ENCODE results near the gene TBC1D5.
A peak's percentile ranks its signal among the peaks of the same experiment; 100 is the strongest.

Gene TBC1D5

GRCh38 chr3:17607905-17608304, 134.5 kb downstream of the TBC1D5 start:
- no peaks in the 10 kb centered on the region for H3K9me3 ChIP-seq (ENCODE audit: control insufficient read depth, low read length)
- H3K27me3 ChIP-seq (ENCODE audit: control insufficient read depth in 1 of 2, insufficient read depth in 1 of 2, low read length in 2 of 2) = peaks cover 0 to 8% of the 10 kb centered on the region in 2 experiments
- H3K23ac ChIP-seq (ENCODE audit: low read length in 2 of 2) = no peak overlapping the region
- 100% methylated on average over 2 of the region's 8 CpGs for WGBS
- no peak overlapping the region for H4K8ac ChIP-seq (ENCODE audit: low read length)
- H3K9ac ChIP-seq (ENCODE audit: low read length) = no peak overlapping the region
- no peak overlapping the region for H2BK15ac ChIP-seq (ENCODE audit: low read depth, poor library complexity, severe bottlenecking)
- no peak overlapping the region for H2BK12ac ChIP-seq (ENCODE audit: low read length in 2 of 2)
- no peak overlapping the region for H3K18ac ChIP-seq (ENCODE audit: low read depth in 1 of 2, low read length in 2 of 2)
- no peak overlapping the region for H2BK5ac ChIP-seq (ENCODE audit: low read depth, low read length, poor library complexity, severe bottlenecking)
- no peak overlapping the region for H3K4me3 ChIP-seq (ENCODE audit: insufficient read depth in 1 of 2, low read depth in 1 of 2, low read length in 2 of 2)
- H3K79me1 ChIP-seq (replicated peaks; ENCODE audit: low read length, poor library complexity, severe bottlenecking) = peaks cover 10% of the 10 kb centered on the region
- no peak overlapping the region for H4K91ac ChIP-seq (ENCODE audit: low read length)
- H3K4ac ChIP-seq (ENCODE audit: low read depth in 1 of 2, low read length in 2 of 2) = no peak overlapping the region
- no peaks in the 10 kb centered on the region for H3K36me3 ChIP-seq (ENCODE audit: control insufficient read depth in 1 of 2, insufficient read depth in 2 of 2, low read depth in 1 of 2, low read length in 2 of 2)
- no peak for DNase-seq
- H2AK5ac ChIP-seq (ENCODE audit: low read length, severe bottlenecking) = no peak overlapping the region
- no peak overlapping the region for H3K4me2 ChIP-seq (ENCODE audit: low read length, poor library complexity, severe bottlenecking)
- H2AFZ ChIP-seq (ENCODE audit: low read depth, low read length) = no peak overlapping the region
- no peak overlapping the region for H2BK120ac ChIP-seq (ENCODE audit: low read depth, low read length)
- peaks cover 6% of the 10 kb centered on the region for H3K4me1 ChIP-seq (ENCODE audit: control insufficient read depth, insufficient read depth, low read depth, low read length)
- no peak overlapping the region for H3K27ac ChIP-seq (ENCODE audit: low read length, poor library complexity, severe bottlenecking)
- H3K14ac ChIP-seq (ENCODE audit: low read length in 2 of 2) = no peak overlapping the region

- Histone ChIP-seq H3K4me2 (ENCODE audit: low read length, poor library complexity, severe bottlenecking) (no peak overlapping the region), H3K9ac (ENCODE audit: low read length) (no peak overlapping the region), H3K18ac (ENCODE audit: low read depth in 1 of 2, low read length in 2 of 2) (no peak overlapping the region), H3K4me3 (ENCODE audit: insufficient read depth in 1 of 2, low read depth in 1 of 2, low read length in 2 of 2) (no peak overlapping the region), H2AK5ac (ENCODE audit: low read length, severe bottlenecking) (no peak overlapping the region), H2BK5ac (ENCODE audit: low read depth, low read length, poor library complexity, severe bottlenecking) (no peak overlapping the region), H3K14ac (ENCODE audit: low read length in 2 of 2) (no peak overlapping the region), H3K27ac (ENCODE audit: low read length, poor library complexity, severe bottlenecking) (no peak overlapping the region), H3K23ac (ENCODE audit: low read length in 2 of 2) (no peak overlapping the region), H3K4me1 (ENCODE audit: control insufficient read depth, insufficient read depth, low read depth, low read length) (peaks cover 6% of the 10 kb centered on the region), H2BK120ac (ENCODE audit: low read depth, low read length) (no peak overlapping the region), H4K91ac (ENCODE audit: low read length) (no peak overlapping the region), H2BK15ac (ENCODE audit: low read depth, poor library complexity, severe bottlenecking) (no peak overlapping the region), H3K4ac (ENCODE audit: low read depth in 1 of 2, low read length in 2 of 2) (no peak overlapping the region), H3K9me3 (ENCODE audit: control insufficient read depth, low read length) (no peaks in the 10 kb centered on the region), H2BK12ac (ENCODE audit: low read length in 2 of 2) (no peak overlapping the region), H3K27me3 (ENCODE audit: control insufficient read depth in 1 of 2, insufficient read depth in 1 of 2, low read length in 2 of 2) (peaks cover 0 to 8% of the 10 kb centered on the region in 2 experiments), H3K79me1 (replicated peaks; ENCODE audit: low read length, poor library complexity, severe bottlenecking) (peaks cover 12% of the 10 kb centered on the region), H3K36me3 (ENCODE audit: control insufficient read depth in 1 of 2, insufficient read depth in 2 of 2, low read depth in 1 of 2, low read length in 2 of 2) (no peaks in the 10 kb centered on the region), H2AFZ (ENCODE audit: low read depth, low read length) (no peak overlapping the region), H4K8ac (ENCODE audit: low read length) (no peak overlapping the region)
- WGBS = 92% methylated on average over 5 of the region's 5 CpGs
- DNase-seq = no peak
Measured at GRCh38 chr3:17605934-17606333, 136.5 kb downstream of the TBC1D5 start.

DNA sequence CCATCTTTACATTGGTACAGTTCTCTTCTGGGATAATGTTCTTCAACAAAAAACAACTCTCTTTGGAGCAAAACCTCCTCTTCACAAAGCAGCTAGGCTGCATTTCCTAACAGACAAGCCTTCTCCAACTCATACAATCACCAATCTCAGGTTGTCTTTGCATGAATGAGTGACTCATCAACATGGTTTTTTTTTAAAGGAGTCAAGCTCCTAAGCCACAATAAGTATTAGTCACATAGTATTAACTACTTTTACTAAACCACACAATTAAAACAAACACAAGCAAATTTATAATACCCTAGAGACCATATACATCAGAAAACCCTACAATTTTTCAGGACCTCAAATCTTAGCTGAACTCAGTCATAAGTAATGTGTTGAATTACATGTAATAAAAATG, 137.4 kb downstream of the TBC1D5 start:
- Histone ChIP-seq H4K91ac (ENCODE audit: low read length) (no peak overlapping the region), H3K27ac (ENCODE audit: low read length, poor library complexity, severe bottlenecking) (no peak overlapping the region), H3K14ac (ENCODE audit: low read length in 2 of 2) (no peak overlapping the region), H2AFZ (ENCODE audit: low read depth, low read length) (no peak overlapping the region), H2BK5ac (ENCODE audit: low read depth, low read length, poor library complexity, severe bottlenecking) (no peak overlapping the region), H2BK12ac (ENCODE audit: low read length in 2 of 2) (no peak overlapping the region), H3K27me3 (ENCODE audit: control insufficient read depth in 1 of 2, insufficient read depth in 1 of 2, low read length in 2 of 2) (peaks cover 0 to 8% of the 10 kb centered on the region in 2 experiments), H3K4ac (ENCODE audit: low read depth in 1 of 2, low read length in 2 of 2) (no peak overlapping the region), H3K4me1 (ENCODE audit: control insufficient read depth, insufficient read depth, low read depth, low read length) (peaks cover 6% of the 10 kb centered on the region), H4K8ac (ENCODE audit: low read length) (no peak overlapping the region), H3K9me3 (ENCODE audit: control insufficient read depth, low read length) (no peaks in the 10 kb centered on the region), H3K23ac (ENCODE audit: low read length in 2 of 2) (no peak overlapping the region), H3K79me1 (replicated peaks; ENCODE audit: low read length, poor library complexity, severe bottlenecking) (peaks cover 12% of the 10 kb centered on the region), H3K9ac (ENCODE audit: low read length) (no peak overlapping the region), H3K18ac (ENCODE audit: low read depth in 1 of 2, low read length in 2 of 2) (no peak overlapping the region), H3K36me3 (ENCODE audit: control insufficient read depth in 1 of 2, insufficient read depth in 2 of 2, low read depth in 1 of 2, low read length in 2 of 2) (peaks cover 0 to 2% of the 10 kb centered on the region in 2 experiments), H3K4me2 (ENCODE audit: low read length, poor library complexity, severe bottlenecking) (no peak overlapping the region), H2AK5ac (ENCODE audit: low read length, severe bottlenecking) (no peak overlapping the region), H2BK15ac (ENCODE audit: low read depth, poor library complexity, severe bottlenecking) (no peak overlapping the region), H3K4me3 (ENCODE audit: insufficient read depth in 1 of 2, low read depth in 1 of 2, low read length in 2 of 2) (no peak overlapping the region), H2BK120ac (ENCODE audit: low read depth, low read length) (no peak overlapping the region)
- peak; percentile 80 for DNase-seq

DNA sequence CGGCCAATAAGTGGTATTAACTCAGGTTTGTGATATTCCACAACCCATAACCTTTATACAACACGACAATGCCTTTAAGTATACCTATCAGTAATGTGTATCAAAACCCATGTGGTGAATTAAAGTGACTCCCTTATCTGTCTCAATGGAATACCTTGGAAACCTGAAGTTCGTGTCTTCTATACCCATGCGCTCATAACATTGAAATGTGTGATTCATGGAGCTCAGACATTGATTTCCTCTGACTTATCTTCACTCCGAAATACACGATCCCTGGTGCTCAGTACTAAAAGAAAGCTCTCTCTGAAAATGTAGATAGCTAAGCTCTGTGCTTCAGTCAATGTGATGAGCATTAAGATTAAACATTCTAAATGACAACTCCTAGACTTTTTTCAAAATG, 140.3 kb downstream of the TBC1D5 start:
- Histone ChIP-seq H2BK15ac (ENCODE audit: low read depth, poor library complexity, severe bottlenecking) (no peak overlapping the region), H2BK5ac (ENCODE audit: low read depth, low read length, poor library complexity, severe bottlenecking) (no peak overlapping the region), H2AFZ (ENCODE audit: low read depth, low read length) (no peak overlapping the region), H3K27me3 (ENCODE audit: control insufficient read depth in 1 of 2, insufficient read depth in 1 of 2, low read length in 2 of 2) (no peaks in the 10 kb centered on the region), H4K8ac (ENCODE audit: low read length) (no peak overlapping the region), H3K4ac (ENCODE audit: low read depth in 1 of 2, low read length in 2 of 2) (no peak overlapping the region), H3K27ac (ENCODE audit: low read length, poor library complexity, severe bottlenecking) (no peak overlapping the region), H3K9me3 (ENCODE audit: control insufficient read depth, low read length) (peaks cover 8% of the 10 kb centered on the region), H3K9ac (ENCODE audit: low read length) (no peak overlapping the region), H3K4me1 (ENCODE audit: control insufficient read depth, insufficient read depth, low read depth, low read length) (peaks cover 6% of the 10 kb centered on the region), H4K91ac (ENCODE audit: low read length) (no peak overlapping the region), H2BK120ac (ENCODE audit: low read depth, low read length) (no peak overlapping the region), H2BK12ac (ENCODE audit: low read length in 2 of 2) (no peak overlapping the region), H3K14ac (ENCODE audit: low read length in 2 of 2) (no peak overlapping the region), H3K36me3 (ENCODE audit: control insufficient read depth in 1 of 2, insufficient read depth in 2 of 2, low read depth in 1 of 2, low read length in 2 of 2) (peaks cover 0 to 3% of the 10 kb centered on the region in 2 experiments), H3K4me2 (ENCODE audit: low read length, poor library complexity, severe bottlenecking) (no peak overlapping the region), H3K23ac (ENCODE audit: low read length in 2 of 2) (no peak overlapping the region), H2AK5ac (ENCODE audit: low read length, severe bottlenecking) (no peak overlapping the region), H3K4me3 (ENCODE audit: insufficient read depth in 1 of 2, low read depth in 1 of 2, low read length in 2 of 2) (no peak overlapping the region), H3K79me1 (replicated peaks; ENCODE audit: low read length, poor library complexity, severe bottlenecking) (peaks cover 17% of the 10 kb centered on the region), H3K18ac (ENCODE audit: low read depth in 1 of 2, low read length in 2 of 2) (no peak overlapping the region)
- no peak for DNase-seq
- 87% methylated on average over 5 of the region's 6 CpGs for WGBS

Data from mesenchymal stem cell (in vitro differentiated cells and primary cell).